AG10803 (cell line): ENCODE data around the gene DNAJC16.
"Not testable (repeated sequence)": the region's sequence is repeated elsewhere in the genome, so short reads cannot be mapped to it uniquely, and the experiment has no call there.

Experiments
- DNase-seq: peaks from one replicate; pipeline ENCODE4 v3.0.0; 2010; ENCODE audit warnings: low read depth
- H3K4me3 ChIP-seq: 2 replicates; pipeline ENCODE4 v1.5.1; 2011; ENCODE audit warnings: mild to moderate bottlenecking, low read length, control low read depth
- CTCF ChIP-seq: conservative IDR thresholded peaks from 2 replicates; pipeline ENCODE4 v1.5.1; 2011; ENCODE audit warnings: mild to moderate bottlenecking, low read length, control low read depth, inconsistent platforms

DNAJC16 gene

GRCh38 chr1:15485636-15486035 lies 41.0 kb upstream of the DNAJC16 start:
- DNase-seq: no peak
- TF ChIP-seq CTCF: no peak
- H3K4me3 ChIP-seq: no peak overlapping the region

GRCh38 chr1:15486844-15487610 lies 39.6 kb upstream of the DNAJC16 start:
- H3K4me3 ChIP-seq: not testable (repeated sequence)

GRCh38 chr1:15488371-15488770 lies 38.3 kb upstream of the DNAJC16 start:
- no peak for DNase-seq
- TF ChIP-seq CTCF: no peak
- H3K4me3 ChIP-seq: no peak overlapping the region

More at GRCh38 chr1:15486844-15487610, 39.6 kb upstream of the DNAJC16 start:
- DNase-seq: not testable (repeated sequence)

- DNase-seq: no peak
- no peak overlapping the region for H3K4me3 ChIP-seq
- TF ChIP-seq CTCF: no peak
Measured at GRCh38 chr1:15489052-15489736, 37.5 kb upstream of the DNAJC16 start.

GRCh38 chr1:15491010-15491409 lies 35.6 kb upstream of the DNAJC16 start:
- DNase-seq, H3K4me3 ChIP-seq: not testable (repeated sequence)

GRCh38 chr1:15492596-15492995 lies 34.1 kb upstream of the DNAJC16 start:
- TF ChIP-seq CTCF: no peak
- no peak for DNase-seq
- no peak overlapping the region for H3K4me3 ChIP-seq

GRCh38 chr1:15493869-15494390 lies 32.7 kb upstream of the DNAJC16 start:
- no peak overlapping the region for H3K4me3 ChIP-seq
- DNase-seq: no peak
- TF ChIP-seq CTCF: no peak
